Measurements from ENCODE around the gene RETREG3.

- TF ChIP-seq, protein P1, sequence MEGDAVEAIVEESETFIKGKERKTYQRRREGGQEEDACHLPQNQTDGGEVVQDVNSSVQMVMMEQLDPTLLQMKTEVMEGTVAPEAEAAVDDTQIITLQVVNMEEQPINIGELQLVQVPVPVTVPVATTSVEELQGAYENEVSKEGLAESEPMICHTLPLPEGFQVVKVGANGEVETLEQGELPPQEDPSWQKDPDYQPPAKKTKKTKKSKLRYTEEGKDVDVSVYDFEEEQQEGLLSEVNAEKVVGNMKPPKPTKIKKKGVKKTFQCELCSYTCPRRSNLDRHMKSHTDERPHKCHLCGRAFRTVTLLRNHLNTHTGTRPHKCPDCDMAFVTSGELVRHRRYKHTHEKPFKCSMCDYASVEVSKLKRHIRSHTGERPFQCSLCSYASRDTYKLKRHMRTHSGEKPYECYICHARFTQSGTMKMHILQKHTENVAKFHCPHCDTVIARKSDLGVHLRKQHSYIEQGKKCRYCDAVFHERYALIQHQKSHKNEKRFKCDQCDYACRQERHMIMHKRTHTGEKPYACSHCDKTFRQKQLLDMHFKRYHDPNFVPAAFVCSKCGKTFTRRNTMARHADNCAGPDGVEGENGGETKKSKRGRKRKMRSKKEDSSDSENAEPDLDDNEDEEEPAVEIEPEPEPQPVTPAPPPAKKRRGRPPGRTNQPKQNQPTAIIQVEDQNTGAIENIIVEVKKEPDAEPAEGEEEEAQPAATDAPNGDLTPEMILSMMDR (IDR thresholded peaks at IDR 0.05): no peak
- no peak for TF ChIP-seq SIN3A (IDR thresholded peaks at IDR 0.05; ENCODE audit: borderline replicate concordance, low read depth, low read length)
- TF ChIP-seq, protein P2, sequence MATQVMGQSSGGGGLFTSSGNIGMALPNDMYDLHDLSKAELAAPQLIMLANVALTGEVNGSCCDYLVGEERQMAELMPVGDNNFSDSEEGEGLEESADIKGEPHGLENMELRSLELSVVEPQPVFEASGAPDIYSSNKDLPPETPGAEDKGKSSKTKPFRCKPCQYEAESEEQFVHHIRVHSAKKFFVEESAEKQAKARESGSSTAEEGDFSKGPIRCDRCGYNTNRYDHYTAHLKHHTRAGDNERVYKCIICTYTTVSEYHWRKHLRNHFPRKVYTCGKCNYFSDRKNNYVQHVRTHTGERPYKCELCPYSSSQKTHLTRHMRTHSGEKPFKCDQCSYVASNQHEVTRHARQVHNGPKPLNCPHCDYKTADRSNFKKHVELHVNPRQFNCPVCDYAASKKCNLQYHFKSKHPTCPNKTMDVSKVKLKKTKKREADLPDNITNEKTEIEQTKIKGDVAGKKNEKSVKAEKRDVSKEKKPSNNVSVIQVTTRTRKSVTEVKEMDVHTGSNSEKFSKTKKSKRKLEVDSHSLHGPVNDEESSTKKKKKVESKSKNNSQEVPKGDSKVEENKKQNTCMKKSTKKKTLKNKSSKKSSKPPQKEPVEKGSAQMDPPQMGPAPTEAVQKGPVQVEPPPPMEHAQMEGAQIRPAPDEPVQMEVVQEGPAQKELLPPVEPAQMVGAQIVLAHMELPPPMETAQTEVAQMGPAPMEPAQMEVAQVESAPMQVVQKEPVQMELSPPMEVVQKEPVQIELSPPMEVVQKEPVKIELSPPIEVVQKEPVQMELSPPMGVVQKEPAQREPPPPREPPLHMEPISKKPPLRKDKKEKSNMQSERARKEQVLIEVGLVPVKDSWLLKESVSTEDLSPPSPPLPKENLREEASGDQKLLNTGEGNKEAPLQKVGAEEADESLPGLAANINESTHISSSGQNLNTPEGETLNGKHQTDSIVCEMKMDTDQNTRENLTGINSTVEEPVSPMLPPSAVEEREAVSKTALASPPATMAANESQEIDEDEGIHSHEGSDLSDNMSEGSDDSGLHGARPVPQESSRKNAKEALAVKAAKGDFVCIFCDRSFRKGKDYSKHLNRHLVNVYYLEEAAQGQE (IDR thresholded peaks at IDR 0.05; ENCODE audit: low read depth, low read length): no peak
- no peak for TF ChIP-seq MXI1 (IDR thresholded peaks at IDR 0.05; ENCODE audit: low read depth, low read length)
- no peak for TF ChIP-seq NFIC (IDR thresholded peaks at IDR 0.05; ENCODE audit: borderline replicate concordance)
- TF ChIP-seq SMC3 (IDR thresholded peaks at IDR 0.05; ENCODE audit: low read depth, low read length): no peak
- TF ChIP-seq POLR2AphosphoS5 (IDR thresholded peaks at IDR 0.05; ENCODE audit: low read depth, low read length): no peak
- TF ChIP-seq YY1 (IDR thresholded peaks at IDR 0.05; ENCODE audit: low read depth): no peak
- TF ChIP-seq TCF12 (IDR thresholded peaks at IDR 0.05): no peak
- TF ChIP-seq TAF1 (IDR thresholded peaks at IDR 0.05; ENCODE audit: borderline replicate concordance, low read depth, low read length): no peak
- TF ChIP-seq MAX (IDR thresholded peaks at IDR 0.05; ENCODE audit: low read depth): no peak
- TF ChIP-seq, protein P3, sequence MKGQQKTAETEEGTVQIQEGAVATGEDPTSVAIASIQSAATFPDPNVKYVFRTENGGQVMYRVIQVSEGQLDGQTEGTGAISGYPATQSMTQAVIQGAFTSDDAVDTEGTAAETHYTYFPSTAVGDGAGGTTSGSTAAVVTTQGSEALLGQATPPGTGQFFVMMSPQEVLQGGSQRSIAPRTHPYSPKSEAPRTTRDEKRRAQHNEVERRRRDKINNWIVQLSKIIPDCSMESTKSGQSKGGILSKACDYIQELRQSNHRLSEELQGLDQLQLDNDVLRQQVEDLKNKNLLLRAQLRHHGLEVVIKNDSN (IDR thresholded peaks at IDR 0.05; ENCODE audit: borderline replicate concordance, low read depth): no peak
- TF ChIP-seq RXRA (IDR thresholded peaks at IDR 0.05; ENCODE audit: borderline replicate concordance, low read depth): no peak
- TF ChIP-seq GABPA (IDR thresholded peaks at IDR 0.05; ENCODE audit: low read depth): no peak
Measured at GRCh38 chr17:42563543-42563942, 45.6 kb downstream of the RETREG3 start.
